DMS153 treated with DMSO at 0.1 percent for 48 hours (cell line): Measurements from ENCODE around the gene BLCAP.
"Not testable (repeated sequence)": the region's sequence is repeated elsewhere in the genome, so short reads cannot be mapped to it uniquely, and the experiment has no call there.

ENCODE experiments used
- DNase-seq: peaks from one replicate; lab custom pipeline; 2025; ENCODE audit not compliant: unreplicated experiment; lab: John Stamatoyannopoulos, UW

BLCAP gene

DNA sequence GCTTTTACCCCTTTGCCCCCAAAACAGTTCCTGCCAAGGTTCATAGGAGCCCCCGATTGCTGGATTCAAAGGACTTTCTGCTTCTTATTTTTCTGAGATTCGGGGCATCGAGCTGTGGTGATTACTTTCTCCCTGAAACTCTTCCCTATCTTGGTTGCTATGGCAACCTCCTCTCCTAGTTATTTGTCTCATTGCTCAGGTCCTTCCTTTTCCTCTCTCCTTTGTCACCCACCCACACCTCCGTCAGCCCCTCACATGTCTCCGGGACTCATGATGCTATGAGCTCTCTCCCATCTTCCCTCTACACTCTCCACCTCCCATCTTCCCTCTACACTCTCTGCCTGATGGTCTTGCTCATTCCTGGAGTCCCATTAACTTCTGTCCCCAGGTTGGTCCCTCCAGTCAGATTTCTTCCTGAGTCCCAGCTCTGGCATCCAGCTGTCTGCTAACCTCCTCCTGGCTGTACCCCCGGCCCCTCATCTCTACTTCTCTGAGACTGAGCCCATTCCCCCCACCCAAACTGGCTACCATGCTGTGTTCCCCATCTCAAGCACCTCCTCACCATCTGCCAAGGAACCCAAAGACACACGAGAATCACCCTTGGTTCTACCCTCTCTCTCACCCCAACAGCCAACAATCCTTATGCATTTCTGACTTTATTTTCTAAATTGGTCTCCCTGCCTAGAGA lies 36.9 kb downstream of the BLCAP start:
- no peak for DNase-seq

DNA sequence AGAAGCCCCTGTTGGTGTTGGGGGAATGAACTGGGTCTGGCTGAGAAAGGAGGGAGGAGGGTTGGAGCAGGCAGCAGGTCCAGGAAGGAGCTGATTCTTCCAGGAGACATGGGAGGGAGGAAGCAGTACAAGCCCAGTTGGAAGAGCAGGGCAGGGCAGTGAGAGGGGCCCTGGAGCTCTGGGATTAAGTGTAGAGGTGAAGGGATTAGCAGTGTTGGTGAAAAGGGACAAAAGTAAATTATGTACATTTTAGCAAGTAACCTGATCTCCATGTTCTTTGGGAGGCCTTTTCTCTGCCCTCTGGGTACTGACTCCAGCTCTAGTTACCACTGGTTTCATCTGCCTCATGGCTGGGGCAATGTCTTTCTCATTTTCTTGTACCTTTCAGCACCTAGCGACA lies 41.5 kb downstream of the BLCAP start:
- not testable (repeated sequence) for DNase-seq

DNA sequence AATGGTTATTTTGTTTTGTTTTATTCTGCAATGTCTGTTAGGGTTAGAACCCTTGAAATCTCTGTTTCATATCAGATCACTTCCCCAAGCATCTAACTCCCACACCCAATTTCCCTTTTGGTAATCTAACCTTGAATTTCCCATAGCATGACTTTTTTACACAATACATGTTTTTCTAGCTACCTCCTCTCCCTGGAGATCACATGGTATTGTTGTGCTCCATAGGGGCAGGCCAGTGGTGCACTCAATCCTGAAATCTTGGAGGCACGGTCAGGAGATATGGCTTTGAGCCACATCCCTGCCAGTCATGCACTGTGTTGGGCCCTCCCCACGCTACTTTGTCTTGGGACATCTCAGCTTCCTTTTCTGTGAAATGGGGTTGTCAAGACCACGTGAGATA lies 43.3 kb downstream of the BLCAP start:
- no peak for DNase-seq

DNA sequence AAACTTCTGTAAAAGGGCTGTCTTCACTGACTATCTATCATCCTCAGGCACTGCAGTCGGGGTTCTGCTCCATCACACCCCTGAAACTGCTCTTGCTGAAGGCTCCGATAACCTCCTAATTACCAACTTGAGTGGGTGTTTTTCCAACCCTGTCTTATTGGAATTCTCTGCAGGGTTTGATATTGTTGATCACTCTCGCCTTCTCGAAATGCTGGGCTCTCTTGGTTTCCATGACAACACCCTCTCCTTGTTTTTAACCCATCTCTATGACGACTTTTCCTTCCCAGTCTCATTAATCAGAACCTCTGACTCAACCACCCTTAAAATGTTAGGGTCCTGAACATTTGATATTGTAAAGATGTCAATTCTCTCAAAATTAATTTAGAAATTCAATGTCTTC lies 46.1 kb downstream of the BLCAP start:
- no peak for DNase-seq

DNA sequence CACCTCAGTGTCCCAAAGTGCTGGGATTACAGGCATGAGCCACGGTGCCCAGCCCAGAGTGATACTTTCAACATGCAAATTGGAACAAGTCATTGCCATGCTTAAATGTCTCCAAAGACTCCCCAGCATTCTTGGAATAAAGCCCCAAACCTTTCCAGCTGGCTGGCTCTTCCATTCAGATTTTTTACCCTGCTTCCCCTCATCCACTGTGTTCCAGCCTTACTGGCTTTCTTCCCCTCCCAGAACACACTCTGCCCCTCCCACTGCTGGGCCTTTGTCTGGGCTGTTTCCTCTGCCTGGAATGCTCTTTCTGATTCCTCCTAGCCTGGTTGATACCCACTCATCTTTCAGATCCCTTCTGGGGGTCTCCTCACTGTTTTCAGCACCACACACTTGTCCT lies 46.8 kb downstream of the BLCAP start:
- no peak for DNase-seq

DNA sequence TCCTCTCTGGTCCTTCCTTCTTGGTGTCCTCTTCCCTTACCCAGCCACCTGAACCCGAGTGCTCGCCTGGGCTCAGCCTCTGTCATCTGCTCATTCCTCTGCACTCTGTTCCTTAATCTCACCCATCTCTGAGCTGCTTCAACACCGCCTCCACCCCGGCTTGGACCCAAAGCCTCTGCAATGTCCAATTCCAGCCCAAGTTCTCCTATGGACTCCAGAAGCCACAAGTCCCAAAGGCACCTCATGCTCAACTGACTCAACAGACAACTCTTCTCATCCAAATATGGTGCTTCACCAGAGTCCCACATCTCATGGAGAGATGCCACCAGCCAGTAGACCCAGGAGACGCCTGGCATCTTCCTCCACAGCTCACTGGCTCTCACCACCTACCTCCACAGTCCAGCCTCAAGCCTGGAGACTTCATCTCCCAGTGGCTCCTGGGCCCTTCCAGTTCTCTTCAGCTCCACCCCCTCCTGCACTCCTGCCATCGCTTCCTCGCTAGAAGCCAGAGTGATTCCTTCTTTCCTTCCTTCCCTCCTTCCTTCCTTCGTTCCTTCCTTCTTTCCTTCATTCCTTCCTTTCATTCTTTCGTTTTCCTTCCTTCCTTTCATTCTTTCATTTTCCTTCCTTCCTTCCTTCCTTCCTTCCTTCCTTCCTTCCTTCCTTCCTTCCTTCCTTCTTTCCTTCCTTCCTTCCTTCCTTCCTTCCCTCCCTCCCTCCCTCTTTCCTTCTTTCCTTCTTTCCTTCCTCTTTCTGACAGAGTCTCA lies 47.6 kb downstream of the BLCAP start:
- DNase-seq = no peak

DNA sequence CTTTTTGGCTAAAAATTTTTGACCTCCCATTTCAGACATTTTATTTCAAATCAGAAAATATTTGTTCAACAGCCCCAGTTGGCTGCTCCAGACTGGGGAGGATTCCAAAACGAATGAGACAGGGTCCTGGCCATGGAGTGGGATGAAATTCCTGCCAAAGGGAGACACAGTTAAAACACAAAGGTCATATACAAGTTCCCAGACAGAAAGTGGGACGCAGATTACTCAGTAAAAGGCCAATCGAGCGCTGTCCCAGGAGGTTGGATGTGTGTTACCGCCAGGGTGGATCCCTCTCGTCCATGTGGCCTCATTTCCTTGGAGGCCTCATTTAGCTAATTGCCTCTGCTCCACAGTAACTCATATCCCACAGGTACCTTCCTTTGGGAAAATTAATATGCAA lies 48.4 kb downstream of the BLCAP start:
- DNase-seq = no peak

DNA sequence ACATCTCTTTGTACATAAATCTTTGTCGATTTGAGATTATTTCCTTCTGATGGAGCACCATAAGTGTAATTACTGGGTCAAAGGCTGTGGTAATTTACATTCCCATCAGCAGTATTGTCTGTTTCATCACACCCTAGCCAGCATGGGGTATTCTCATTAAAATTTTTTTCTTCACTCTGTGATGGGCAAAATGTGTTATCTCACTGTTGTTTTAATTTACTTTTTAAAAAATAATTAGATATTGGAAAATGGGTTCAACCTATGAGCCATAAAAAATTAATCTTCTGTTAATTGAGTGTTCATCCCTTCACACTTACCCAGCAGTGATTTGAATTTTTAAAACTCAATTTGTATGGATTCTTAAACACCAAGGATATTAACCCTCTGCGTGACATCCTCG lies 50.6 kb downstream of the BLCAP start:
- DNase-seq = no peak

DNA sequence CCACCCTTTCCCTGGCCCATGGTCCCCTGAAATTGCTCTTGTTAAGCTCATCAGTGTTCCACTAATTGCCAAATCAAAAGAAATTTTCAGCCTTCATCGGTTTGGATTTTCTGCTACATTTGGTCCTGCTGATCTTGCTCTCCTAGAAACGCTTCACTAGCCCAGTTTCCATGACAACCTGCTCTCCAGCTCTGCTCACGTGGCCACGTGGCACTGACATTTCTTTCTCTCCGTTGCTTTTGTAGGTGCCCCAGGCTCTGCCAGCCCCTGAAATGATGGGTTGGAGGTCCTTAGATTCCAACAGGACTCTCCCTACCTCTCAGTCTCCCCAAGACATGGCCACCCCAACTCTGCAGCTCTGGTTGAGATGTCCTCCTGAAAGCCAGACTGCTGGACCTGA lies 52.4 kb downstream of the BLCAP start:
- DNase-seq = no peak

DNA sequence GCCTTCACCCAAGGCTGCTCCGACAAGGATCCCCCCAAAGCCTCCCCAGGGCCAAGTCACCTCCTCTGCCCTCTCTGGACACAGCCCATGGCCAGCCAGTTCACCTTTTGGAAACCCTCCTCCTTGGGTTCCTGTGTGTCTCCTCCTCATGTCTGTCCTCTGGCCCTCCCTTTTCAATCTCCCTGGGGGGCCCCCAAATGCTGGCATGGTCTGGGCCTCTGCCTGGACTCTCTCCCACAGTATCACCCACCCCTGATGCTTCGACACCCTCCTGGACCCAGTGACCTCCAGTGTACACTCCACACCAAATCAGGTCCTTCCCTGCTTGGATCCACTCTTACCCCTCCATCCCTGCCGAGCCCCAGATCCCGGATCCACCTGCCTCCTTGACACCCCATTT lies 53.3 kb downstream of the BLCAP start:
- no peak for DNase-seq

DNA sequence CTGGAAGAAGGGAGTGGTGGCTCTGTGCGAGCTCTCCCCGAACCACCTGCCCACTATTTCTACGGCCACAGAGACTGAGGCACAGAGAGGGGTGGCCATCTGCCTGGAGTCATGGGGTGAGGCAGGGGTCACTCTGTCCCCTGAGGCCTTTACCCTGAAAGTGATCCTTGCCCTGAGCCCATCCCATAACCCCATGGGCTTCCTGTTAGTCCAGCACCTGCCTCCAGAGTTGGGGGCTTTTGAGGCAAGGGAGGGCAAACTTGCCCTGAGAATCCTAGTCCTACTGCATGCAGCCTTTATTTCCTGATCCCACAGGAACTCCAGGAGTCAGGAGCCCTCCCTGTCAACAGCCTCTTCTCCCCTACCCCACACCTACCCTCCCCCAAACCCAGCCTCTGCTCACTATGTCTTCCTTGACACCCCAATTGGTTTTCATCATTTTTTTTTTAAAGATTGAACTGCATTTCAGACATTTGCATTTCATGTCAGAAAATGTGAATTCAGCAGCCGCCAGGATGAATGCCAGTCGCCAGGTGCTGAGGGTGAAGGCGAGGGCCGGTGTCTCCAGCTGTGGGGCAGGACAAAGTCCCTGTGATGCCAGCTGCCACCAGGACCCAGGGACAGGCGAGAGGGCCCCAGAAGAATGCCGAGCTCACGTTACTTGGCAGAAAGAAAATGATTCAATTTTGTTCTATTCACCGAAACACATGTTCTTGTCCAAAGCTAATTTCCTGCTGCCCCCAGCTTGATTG lies 54.3 kb downstream of the BLCAP start:
- DNase-seq = no peak

DNA sequence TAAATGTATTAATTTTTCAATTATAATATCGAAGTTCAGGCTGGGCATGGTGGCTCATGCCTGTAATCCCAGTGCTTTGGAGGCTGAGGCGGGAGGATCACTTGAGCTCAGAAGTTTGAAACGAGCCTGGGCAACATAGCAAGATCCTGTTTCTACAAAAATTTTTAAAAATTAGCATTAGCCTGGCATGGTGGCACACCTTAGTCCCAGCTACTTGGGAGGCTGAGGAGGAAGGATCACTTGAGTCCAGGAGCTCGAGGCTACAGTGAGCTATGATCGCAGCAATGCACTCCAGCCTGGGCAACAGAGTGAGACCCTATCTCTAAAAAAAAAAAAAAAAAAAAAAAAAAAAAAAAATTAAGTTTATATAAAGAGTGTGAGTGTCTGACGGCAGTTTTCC lies 55.2 kb downstream of the BLCAP start:
- DNase-seq = not testable (repeated sequence)

DNA sequence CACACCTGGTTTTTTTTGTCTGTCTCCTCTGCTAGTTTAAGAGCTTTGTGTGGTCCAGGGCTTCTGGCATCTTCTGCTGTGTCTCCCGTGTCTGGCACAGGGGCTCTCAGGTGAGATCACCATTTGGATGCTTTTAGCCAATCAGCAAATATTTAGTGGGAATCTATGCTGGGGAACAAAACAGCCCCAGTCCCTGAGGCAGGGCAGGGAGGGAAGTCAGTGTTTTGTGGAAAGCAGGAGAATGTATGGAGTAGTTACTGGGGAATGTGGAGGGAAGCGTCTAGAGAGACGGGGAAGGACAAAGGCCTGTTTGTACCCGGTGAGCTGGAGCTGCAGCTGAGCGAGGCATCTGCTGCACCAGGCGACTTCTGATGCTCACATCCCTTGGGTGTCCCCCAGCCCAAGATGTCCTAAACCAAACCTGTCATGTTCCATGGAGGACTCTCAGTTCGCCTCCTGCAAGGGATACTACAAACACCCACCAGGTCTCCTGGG lies 55.9 kb downstream of the BLCAP start:
- no peak for DNase-seq

DNA sequence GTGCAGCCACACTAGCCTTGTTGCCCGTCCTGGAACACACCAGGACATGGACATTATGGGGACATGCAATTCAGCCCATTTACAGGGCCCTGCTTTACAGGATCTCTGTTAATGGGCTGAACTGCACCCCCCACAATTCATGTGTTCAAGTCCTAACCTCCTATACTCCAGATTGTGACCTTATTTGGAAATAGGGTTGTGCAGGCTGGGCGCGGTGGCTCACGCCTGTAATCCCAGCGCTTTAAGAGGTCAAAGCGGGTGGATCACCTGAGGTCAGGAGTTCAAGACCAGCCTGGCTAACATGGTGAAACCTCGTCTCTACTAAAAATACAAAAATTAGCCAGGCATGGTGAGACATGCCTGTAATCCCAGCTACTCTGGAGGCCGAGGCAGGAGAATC lies 57.5 kb downstream of the BLCAP start:
- not testable (repeated sequence) for DNase-seq

DNA sequence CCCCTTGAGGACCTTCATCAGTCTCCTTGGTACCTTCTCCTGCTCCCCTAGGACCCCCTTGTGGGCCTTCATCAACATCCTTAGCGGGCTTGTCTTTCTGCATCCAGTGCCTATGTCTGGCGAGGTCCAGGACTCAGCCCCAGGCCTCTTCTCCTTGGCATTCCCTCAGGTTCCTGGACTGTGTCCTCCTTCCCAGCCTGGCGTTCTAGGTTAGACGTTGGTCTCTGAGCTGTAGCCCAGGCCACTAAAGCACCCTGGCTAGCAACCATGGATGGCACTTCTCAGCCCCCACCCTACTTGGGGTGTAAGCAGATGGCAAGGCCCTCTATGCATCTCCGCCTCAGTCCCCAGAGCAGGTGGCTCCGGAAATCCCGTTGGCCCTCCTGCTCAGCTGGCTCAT lies 58.1 kb downstream of the BLCAP start:
- no peak for DNase-seq

DNA sequence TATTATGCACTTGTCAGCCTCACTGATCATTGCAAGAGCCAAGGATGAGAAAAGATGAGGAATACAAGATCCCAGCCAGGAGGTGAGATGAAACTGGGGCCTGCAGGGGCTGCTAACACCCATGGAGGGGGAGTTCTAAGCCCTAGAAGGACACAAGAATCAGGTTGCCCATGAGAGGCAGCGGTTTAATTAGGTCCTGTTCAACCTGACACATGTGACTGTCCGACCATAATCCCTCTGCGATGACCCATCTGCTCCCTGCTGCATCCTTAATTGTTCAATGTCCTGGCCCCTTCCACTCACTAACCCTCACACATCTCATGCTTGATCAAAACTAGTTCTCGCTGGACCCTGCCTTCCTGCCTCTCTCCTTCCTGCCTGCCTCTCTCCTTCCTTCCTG lies 58.8 kb downstream of the BLCAP start:
- DNase-seq = no peak
